ENCODE data around the gene ELAPOR2.

Gene ELAPOR2

GRCh38 chr7:87036985-87037384 lies 22.5 kb downstream of the ELAPOR2 start:
- H3K9ac ChIP-seq (ENCODE audit: low read depth, low read length, poor library complexity): peak overlapping the region; percentile 44
- H3K27ac ChIP-seq (replicated peaks; ENCODE audit: low read length): no peak overlapping the region
- H3K23ac ChIP-seq (ENCODE audit: low read depth, low read length, poor library complexity): no peak overlapping the region
- no peak overlapping the region for H3K4me2 ChIP-seq (ENCODE audit: insufficient read depth, low read length, poor library complexity, severe bottlenecking)
- no peak overlapping the region for H3K18ac ChIP-seq (ENCODE audit: low read length)
- H3K27me3 ChIP-seq (ENCODE audit: control insufficient read depth in 3 of 3, insufficient read depth in 3 of 3, low read depth in 1 of 3, low read length in 3 of 3): peaks cover 0 to 3% (median 0%) of the 10 kb centered on the region in 3 experiments
- peaks cover 0 to 3% of the 10 kb centered on the region in 2 donors for H3K4me1 ChIP-seq (ENCODE audit: control insufficient read depth in 2 of 2, insufficient read depth in 1 of 2, low read depth in 1 of 2, low read length in 2 of 2)
- H2BK12ac ChIP-seq (ENCODE audit: low read length): no peak overlapping the region
- no peak overlapping the region for H2AFZ ChIP-seq (ENCODE audit: low read length)
- no peak overlapping the region for H2AK5ac ChIP-seq (ENCODE audit: low read depth, low read length)
- no peak overlapping the region for H2BK5ac ChIP-seq (ENCODE audit: low read length)
- peaks cover 0 to 3% of the 10 kb centered on the region in 2 donors for H3K36me3 ChIP-seq (replicated peaks in 1 of 2; ENCODE audit: control insufficient read depth in 2 of 2, insufficient read depth in 2 of 2, low read length in 2 of 2)
- no peak overlapping the region for H2BK15ac ChIP-seq (ENCODE audit: low read length)
- H3K79me1 ChIP-seq (ENCODE audit: low read depth, low read length): peaks cover 1% of the 10 kb centered on the region
- DNase-seq (ENCODE audit: low spot score): no peak
- peak overlapping the region; percentile 96 for H4K8ac ChIP-seq (ENCODE audit: low read depth, low read length)
- no peak overlapping the region for H3K4ac ChIP-seq (ENCODE audit: low read length)
- no peak overlapping the region for H2BK120ac ChIP-seq (ENCODE audit: low read depth, low read length)
- H3K14ac ChIP-seq (ENCODE audit: low read length): no peak overlapping the region
- H3K4me3 ChIP-seq (ENCODE audit: low read length in 2 of 2): no peak overlapping the region
- WGBS, 2 donors (ENCODE audit: extremely low coverage in 2 of 2, insufficient read length in 2 of 2, insufficient replicate concordance in 1 of 2): 100% methylated on average over 1 of the region's 2 CpGs; no CpG with 5 or more reads in 1 of the 2 donors
- peaks cover 0 to 3% of the 10 kb centered on the region in 2 donors for H3K9me3 ChIP-seq (replicated peaks in 1 of 2; ENCODE audit: control insufficient read depth in 2 of 2, insufficient read depth in 1 of 2, low read depth in 1 of 2, low read length in 2 of 2)
- no peak overlapping the region for H4K91ac ChIP-seq (ENCODE audit: low read depth, low read length, poor library complexity)

GRCh38 chr7:87032604-87033339 lies 26.7 kb downstream of the ELAPOR2 start:
- no peak overlapping the region for H2AK5ac ChIP-seq (ENCODE audit: low read depth, low read length)
- H4K91ac ChIP-seq (ENCODE audit: low read depth, low read length, poor library complexity): no peak overlapping the region
- no peak overlapping the region for H2BK5ac ChIP-seq (ENCODE audit: low read length)
- H3K23ac ChIP-seq (ENCODE audit: low read depth, low read length, poor library complexity): no peak overlapping the region
- no peak overlapping the region for H3K14ac ChIP-seq (ENCODE audit: low read length)
- WGBS, 2 donors (ENCODE audit: extremely low coverage in 2 of 2, insufficient read length in 2 of 2, insufficient replicate concordance in 1 of 2): no CpG with 5 or more reads among the region's 4 CpGs
- H3K18ac ChIP-seq (ENCODE audit: low read length): no peak overlapping the region
- H3K9ac ChIP-seq (ENCODE audit: low read depth, low read length, poor library complexity): no peak overlapping the region
- peaks cover 3 to 8% of the 10 kb centered on the region in 2 donors for H3K9me3 ChIP-seq (replicated peaks in 1 of 2; ENCODE audit: control insufficient read depth in 2 of 2, insufficient read depth in 1 of 2, low read depth in 1 of 2, low read length in 2 of 2)
- H3K36me3 ChIP-seq (replicated peaks in 1 of 2; ENCODE audit: control insufficient read depth in 2 of 2, insufficient read depth in 2 of 2, low read length in 2 of 2): peaks cover 0 to 3% of the 10 kb centered on the region in 2 donors
- H3K27ac ChIP-seq (replicated peaks; ENCODE audit: low read length): no peak overlapping the region
- H3K79me1 ChIP-seq (ENCODE audit: low read depth, low read length): peaks cover 1% of the 10 kb centered on the region
- no peak overlapping the region for H2AFZ ChIP-seq (ENCODE audit: low read length)
- no peak overlapping the region for H3K4me3 ChIP-seq (ENCODE audit: low read length in 2 of 2)
- H2BK12ac ChIP-seq (ENCODE audit: low read length): no peak overlapping the region
- no peak overlapping the region for H4K8ac ChIP-seq (ENCODE audit: low read depth, low read length)
- H3K4me2 ChIP-seq (ENCODE audit: insufficient read depth, low read length, poor library complexity, severe bottlenecking): no peak overlapping the region
- H2BK120ac ChIP-seq (ENCODE audit: low read depth, low read length): no peak overlapping the region
- no peak overlapping the region for H3K4ac ChIP-seq (ENCODE audit: low read length)
- DNase-seq (ENCODE audit: low spot score): no peak
- peaks cover 2 to 6% of the 10 kb centered on the region in 2 donors for H3K4me1 ChIP-seq (ENCODE audit: control insufficient read depth in 2 of 2, insufficient read depth in 1 of 2, low read depth in 1 of 2, low read length in 2 of 2)
- peaks cover 0 to 3% (median 0%) of the 10 kb centered on the region in 3 experiments for H3K27me3 ChIP-seq (ENCODE audit: control insufficient read depth in 3 of 3, insufficient read depth in 3 of 3, low read depth in 1 of 3, low read length in 3 of 3)
- H2BK15ac ChIP-seq (ENCODE audit: low read length): no peak overlapping the region

- Histone ChIP-seq H3K27ac (replicated peaks; ENCODE audit: low read length) (no peak overlapping the region), H2BK15ac (ENCODE audit: low read length) (no peak overlapping the region), H4K91ac (ENCODE audit: low read depth, low read length, poor library complexity) (no peak overlapping the region), H2BK5ac (ENCODE audit: low read length) (no peak overlapping the region), H3K18ac (ENCODE audit: low read length) (no peak overlapping the region), H3K9ac (ENCODE audit: low read depth, low read length, poor library complexity) (no peak overlapping the region), H3K9me3 (replicated peaks in 1 of 2; ENCODE audit: control insufficient read depth in 2 of 2, insufficient read depth in 1 of 2, low read depth in 1 of 2, low read length in 2 of 2) (peaks cover 0 to 8% of the 10 kb centered on the region in 2 donors), H3K23ac (ENCODE audit: low read depth, low read length, poor library complexity) (no peak overlapping the region), H2AK5ac (ENCODE audit: low read depth, low read length) (no peak overlapping the region), H3K4me2 (ENCODE audit: insufficient read depth, low read length, poor library complexity, severe bottlenecking) (no peak overlapping the region), H3K79me1 (ENCODE audit: low read depth, low read length) (no peaks in the 10 kb centered on the region), H3K27me3 (ENCODE audit: control insufficient read depth in 3 of 3, insufficient read depth in 3 of 3, low read depth in 1 of 3, low read length in 3 of 3) (no peaks in the 10 kb centered on the region), H2BK12ac (ENCODE audit: low read length) (no peak overlapping the region), H3K4me3 (ENCODE audit: low read length in 2 of 2) (no peak overlapping the region), H3K36me3 (replicated peaks in 1 of 2; ENCODE audit: control insufficient read depth in 2 of 2, insufficient read depth in 2 of 2, low read length in 2 of 2) (no peaks in the 10 kb centered on the region), H3K4ac (ENCODE audit: low read length) (no peak overlapping the region), H3K14ac (ENCODE audit: low read length) (no peak overlapping the region), H2AFZ (ENCODE audit: low read length) (no peak overlapping the region), H4K8ac (ENCODE audit: low read depth, low read length) (no peak overlapping the region), H2BK120ac (ENCODE audit: low read depth, low read length) (no peak overlapping the region), H3K4me1 (ENCODE audit: control insufficient read depth in 2 of 2, insufficient read depth in 1 of 2, low read depth in 1 of 2, low read length in 2 of 2) (peaks cover 2 to 3% of the 10 kb centered on the region in 2 donors)
- DNase-seq (ENCODE audit: low spot score): no peak
- whole genome bisulfite sequencing, 2 donors (ENCODE audit: extremely low coverage in 2 of 2, insufficient read length in 2 of 2, insufficient replicate concordance in 1 of 2): no CpG with 5 or more reads among the region's 1 CpG
Measured at GRCh38 chr7:87029078-87029477, 30.4 kb downstream of the ELAPOR2 start.

- no peak overlapping the region for H3K4ac ChIP-seq (ENCODE audit: low read length)
- DNase-seq (ENCODE audit: low spot score): no peak
- no peak overlapping the region for H3K23ac ChIP-seq (ENCODE audit: low read depth, low read length, poor library complexity)
- no peak overlapping the region for H2BK12ac ChIP-seq (ENCODE audit: low read length)
- no peak overlapping the region for H2BK15ac ChIP-seq (ENCODE audit: low read length)
- H3K9ac ChIP-seq (ENCODE audit: low read depth, low read length, poor library complexity): no peak overlapping the region
- no peaks in the 10 kb centered on the region for H3K27me3 ChIP-seq (ENCODE audit: control insufficient read depth in 3 of 3, insufficient read depth in 3 of 3, low read depth in 1 of 3, low read length in 3 of 3)
- H2BK120ac ChIP-seq (ENCODE audit: low read depth, low read length): no peak overlapping the region
- H3K27ac ChIP-seq (replicated peaks; ENCODE audit: low read length): no peak overlapping the region
- H4K91ac ChIP-seq (ENCODE audit: low read depth, low read length, poor library complexity): no peak overlapping the region
- no peak overlapping the region for H4K8ac ChIP-seq (ENCODE audit: low read depth, low read length)
- no peak overlapping the region for H3K18ac ChIP-seq (ENCODE audit: low read length)
- no peaks in the 10 kb centered on the region for H3K36me3 ChIP-seq (replicated peaks in 1 of 2; ENCODE audit: control insufficient read depth in 2 of 2, insufficient read depth in 2 of 2, low read length in 2 of 2)
- H3K79me1 ChIP-seq (ENCODE audit: low read depth, low read length): no peaks in the 10 kb centered on the region
- peaks cover 2 to 3% of the 10 kb centered on the region in 2 donors for H3K4me1 ChIP-seq (ENCODE audit: control insufficient read depth in 2 of 2, insufficient read depth in 1 of 2, low read depth in 1 of 2, low read length in 2 of 2)
- H2AFZ ChIP-seq (ENCODE audit: low read length): no peak overlapping the region
- no peak overlapping the region for H3K4me3 ChIP-seq (ENCODE audit: low read length in 2 of 2)
- no peak overlapping the region for H3K4me2 ChIP-seq (ENCODE audit: insufficient read depth, low read length, poor library complexity, severe bottlenecking)
- peaks cover 0 to 8% of the 10 kb centered on the region in 2 donors for H3K9me3 ChIP-seq (replicated peaks in 1 of 2; ENCODE audit: control insufficient read depth in 2 of 2, insufficient read depth in 1 of 2, low read depth in 1 of 2, low read length in 2 of 2)
- no peak overlapping the region for H3K14ac ChIP-seq (ENCODE audit: low read length)
- no CpG with 5 or more reads among the region's 1 CpG for WGBS, 2 donors (ENCODE audit: extremely low coverage in 2 of 2, insufficient read length in 2 of 2, insufficient replicate concordance in 1 of 2)
- no peak overlapping the region for H2BK5ac ChIP-seq (ENCODE audit: low read length)
- no peak overlapping the region for H2AK5ac ChIP-seq (ENCODE audit: low read depth, low read length)
Measured at GRCh38 chr7:87028636-87029035, 30.8 kb downstream of the ELAPOR2 start.

All from neuronal stem cell (in vitro differentiated cells).